Spinal cord (tissue), 10 donors: ENCODE measurements around the gene CHMP4A. TPM values are rescaled to one million over a fixed set of nuclear protein-coding genes. Genes with fewer than 3 reads are reported as not detected.

Source experiments
- DNase-seq, 6 donors: peaks; one replicate each; pipeline versions ENCODE4 v3.0.0 to v3.0.0-alpha.2; 2013 to 2015; ENCODE audit warnings: low spot score in 6 of 6, low read depth in 4 of 6
- H3K27ac ChIP-seq: one replicate; pipeline ENCODE4 v1.5.1; 2013; ENCODE audit warnings: low read depth, low read length, control low read depth
- H3K27me3 ChIP-seq: one replicate; pipeline ENCODE4 v1.6.1; 2013; ENCODE audit warnings: low read length; ENCODE audit not compliant: control insufficient read depth, insufficient read depth
- H3K36me3 ChIP-seq: one replicate; pipeline ENCODE4 v1.6.1; 2013; ENCODE audit warnings: low read length; ENCODE audit not compliant: control insufficient read depth, insufficient read depth
- H3K4me1 ChIP-seq: one replicate; pipeline ENCODE4 v1.6.1; 2013; ENCODE audit warnings: low read length; ENCODE audit not compliant: control insufficient read depth, insufficient read depth
- H3K4me3 ChIP-seq: one replicate; pipeline ENCODE4 v1.5.1; 2013; ENCODE audit warnings: low read depth, low read length, control low read depth
- H3K9me3 ChIP-seq: one replicate; pipeline ENCODE4 v1.6.1; 2013; ENCODE audit warnings: low read length; ENCODE audit not compliant: control insufficient read depth, insufficient read depth
- WGBS: methylation state at CpG from one replicate; pipeline ENCODE4 v1.1.5; 2013; ENCODE audit warnings: missing lambda C conversion rate; ENCODE audit not compliant: insufficient coverage; 5-methylcytosine and 5-hydroxymethylcytosine counted together
- polyA plus RNA-seq, 2 donors: library from polyadenylated mRNA; unstranded; fragments of 120-200 nt; gene quantifications; one replicate each; pipeline ENCODE4 v1.2.1, GENCODE V29; 2013; ENCODE audit not compliant: insufficient read length in 2 of 2
- total RNA-seq, 2 donors: library from RNA; depleted of rRNA in 1 of 2; stranded (reverse); fragments of 120-200 nt in 1 of 2; fragments of >200 nt in 1 of 2; gene quantifications; one replicate each; pipeline versions ENCODE4 v1.2.3 to v1.2.4, GENCODE V29; 2013 to 2014
- donor health status: healthy.

CHMP4A gene
- total and polyA plus RNA-seq, 4 donors, result 23.2 to 62.9 (median 46.5) TPM

DNA sequence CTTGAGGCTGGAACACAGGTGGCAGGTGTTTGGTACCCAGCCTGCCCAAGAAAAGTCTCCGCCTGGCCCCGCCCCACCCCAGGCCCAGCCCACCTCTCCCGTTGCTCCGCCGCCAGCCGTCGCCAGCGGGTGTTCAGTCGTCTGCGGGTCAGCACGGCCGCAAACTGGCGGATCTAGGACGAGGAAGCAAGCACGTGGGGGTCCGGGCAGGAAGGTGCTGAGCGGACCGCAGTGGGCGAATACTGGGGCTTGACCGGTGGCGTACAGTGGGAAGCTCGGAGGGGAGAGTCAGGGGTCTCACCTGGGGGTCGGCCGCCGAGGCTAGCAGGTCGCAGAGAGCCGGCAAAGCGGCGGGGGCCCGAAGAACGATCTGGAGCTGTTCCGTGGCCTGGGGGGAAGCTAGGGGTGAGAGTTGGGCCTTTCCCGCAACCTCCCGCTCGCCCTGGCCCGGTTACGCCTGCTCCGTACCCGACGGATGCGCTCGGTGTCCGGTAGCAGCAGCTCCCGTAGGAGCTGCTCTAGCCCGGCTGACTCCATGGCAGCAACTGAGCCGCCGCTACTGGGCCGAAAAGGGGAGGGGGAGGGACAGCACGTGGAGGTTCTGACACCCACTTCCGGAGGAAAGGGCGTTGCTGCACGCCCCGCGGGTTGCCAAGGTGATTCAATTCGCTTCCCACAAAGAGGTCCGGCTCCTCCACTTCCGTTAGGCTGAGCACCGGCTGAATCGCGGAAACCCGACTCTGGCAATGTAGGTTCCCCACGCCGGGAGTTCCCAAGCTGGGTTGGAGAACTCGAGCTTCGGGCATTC lies 24.8 kb downstream of the CHMP4A start, which contains the start of gene IPO4:
Gene IPO4, minus strand, starts transcription at position 566 of the 808 bp plus-strand sequence. Its CDS starts 29 bp downstream, at position 537.
- Histone ChIP-seq H3K4me1 (peaks cover 28% of the 10 kb centered on the region), H3K36me3 (peaks cover 77% of the 10 kb centered on the region), H3K9me3 (no peaks in the 10 kb centered on the region), H3K27me3 (no peaks in the 10 kb centered on the region), H3K27ac (peak within 1 kb of the TSS; percentile 29), H3K4me3 (peak within 1 kb of the TSS; percentile 79)
- 0% methylated on average over 64 of the region's 65 CpGs for WGBS
- DNase-seq, result peak; percentile 81 to 99 (median 92)

DNA sequence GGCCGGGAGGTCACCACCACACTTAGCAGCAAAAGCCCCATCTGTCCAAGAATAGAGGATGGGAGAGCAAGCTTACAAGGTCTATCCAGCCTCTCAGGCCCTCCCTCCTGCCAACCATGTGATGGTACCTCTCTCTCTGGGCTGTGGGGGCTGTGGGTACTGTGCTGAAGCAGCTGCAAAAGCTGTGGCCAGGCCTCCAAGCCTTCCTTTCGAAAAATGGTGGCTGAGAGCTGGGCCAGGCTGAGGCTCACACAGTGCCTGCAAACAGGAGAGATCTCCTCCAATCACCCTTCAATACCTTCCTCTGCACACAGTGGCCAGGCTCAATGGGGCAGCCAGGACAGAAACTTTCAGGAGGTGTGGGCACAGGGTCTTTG lies 25.8 kb downstream of the CHMP4A start:
- Histone ChIP-seq H3K4me1 (peaks cover 28% of the 10 kb centered on the region), H3K9me3 (no peaks in the 10 kb centered on the region), H3K4me3 (no peak overlapping the region), H3K27ac (no peak overlapping the region), H3K36me3 (peaks cover 78% of the 10 kb centered on the region), H3K27me3 (no peaks in the 10 kb centered on the region)
- DNase-seq, result no peak
- 100% methylated on average over 1 of the region's 2 CpGs for WGBS

DNA sequence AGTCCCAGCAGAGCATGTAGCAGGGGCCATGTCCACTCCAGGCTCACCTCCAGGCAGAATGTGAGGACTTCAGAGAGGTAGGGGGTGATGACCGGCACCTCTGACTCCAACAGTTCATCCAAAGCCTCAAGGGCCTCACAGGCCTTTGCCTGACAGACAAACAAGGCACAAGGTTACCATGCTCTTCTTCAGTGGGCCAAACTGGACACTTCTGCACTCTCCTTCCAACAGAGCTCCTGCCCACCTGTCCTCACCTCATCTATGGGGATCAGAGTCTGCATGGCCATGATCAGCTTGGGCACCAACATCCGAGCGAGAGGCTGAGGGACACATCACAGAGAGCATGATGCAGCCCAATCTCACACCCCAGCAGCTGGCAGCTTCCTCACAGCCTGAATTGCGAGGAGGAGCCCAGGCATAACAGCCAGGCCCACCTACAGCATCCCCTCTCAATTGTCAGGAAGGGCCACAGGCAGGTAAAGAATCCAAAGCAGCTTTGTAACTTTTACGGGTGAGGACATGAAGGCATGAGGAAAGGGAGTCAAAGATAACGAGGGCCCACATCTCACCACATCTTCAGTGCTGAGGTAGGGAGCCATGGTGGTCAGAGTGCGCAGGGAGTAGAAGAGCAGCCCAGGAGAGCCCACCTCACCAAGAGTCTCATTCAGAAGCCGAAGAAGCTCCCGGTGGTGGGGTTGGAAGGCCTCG lies 26.3 kb downstream of the CHMP4A start:
- Histone ChIP-seq H3K27ac (no peak overlapping the region), H3K27me3 (no peaks in the 10 kb centered on the region), H3K4me1 (peaks cover 28% of the 10 kb centered on the region), H3K36me3 (peaks cover 78% of the 10 kb centered on the region), H3K9me3 (no peaks in the 10 kb centered on the region), H3K4me3 (no peak overlapping the region)
- no peak for DNase-seq
- 86% methylated on average over 3 of the region's 10 CpGs for WGBS

DNA sequence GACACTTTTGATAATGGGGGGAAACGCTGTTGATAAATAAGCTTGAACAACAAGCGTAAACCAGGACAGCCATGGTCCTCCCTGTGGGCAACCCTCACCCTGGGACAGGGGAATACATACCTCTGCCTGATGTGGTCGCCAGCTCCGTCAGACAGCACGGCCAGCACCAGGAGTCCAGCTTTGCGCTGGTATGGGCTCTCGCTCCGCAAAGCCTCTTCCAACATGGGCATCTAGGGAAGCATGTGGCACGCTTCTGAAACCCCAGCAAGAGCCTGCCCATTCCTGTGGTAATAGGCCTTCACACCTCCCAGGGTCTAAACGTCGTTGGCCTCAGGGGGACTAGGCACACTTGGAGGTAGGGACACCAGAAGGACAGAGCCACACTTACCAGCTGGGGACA lies 27.5 kb downstream of the CHMP4A start:
- Histone ChIP-seq H3K9me3 (no peaks in the 10 kb centered on the region), H3K27me3 (no peaks in the 10 kb centered on the region), H3K4me3 (no peak overlapping the region), H3K4me1 (peaks cover 28% of the 10 kb centered on the region), H3K27ac (no peak overlapping the region), H3K36me3 (peaks cover 85% of the 10 kb centered on the region)
- no peak for DNase-seq
- 95% methylated on average over 11 of the region's 11 CpGs for WGBS

DNA sequence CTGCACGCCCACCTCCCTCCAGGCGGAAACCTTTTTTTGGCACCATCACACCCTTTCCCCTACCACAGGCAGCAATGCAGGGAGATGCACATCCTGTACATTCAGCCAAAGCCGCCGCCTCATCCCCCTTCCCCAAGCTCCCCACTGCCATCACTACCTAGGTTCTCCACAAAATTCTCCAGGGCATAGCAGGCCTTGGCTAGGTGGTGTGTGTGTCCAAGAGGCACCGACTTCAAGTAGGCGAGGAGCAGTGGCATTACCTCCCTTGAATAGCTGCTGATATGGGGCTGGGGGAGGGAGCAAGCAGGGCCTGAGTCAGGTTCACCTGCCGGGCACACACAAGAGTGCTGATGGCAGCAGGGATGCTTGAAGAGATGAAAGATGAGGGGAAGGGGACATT lies 28.3 kb downstream of the CHMP4A start:
- Histone ChIP-seq H3K27me3 (no peaks in the 10 kb centered on the region), H3K27ac (no peak overlapping the region), H3K36me3 (peaks cover 85% of the 10 kb centered on the region), H3K4me1 (peaks cover 28% of the 10 kb centered on the region), H3K9me3 (no peaks in the 10 kb centered on the region), H3K4me3 (no peak overlapping the region)
- no peak for DNase-seq
- 97% methylated on average over 5 of the region's 7 CpGs for WGBS

DNA sequence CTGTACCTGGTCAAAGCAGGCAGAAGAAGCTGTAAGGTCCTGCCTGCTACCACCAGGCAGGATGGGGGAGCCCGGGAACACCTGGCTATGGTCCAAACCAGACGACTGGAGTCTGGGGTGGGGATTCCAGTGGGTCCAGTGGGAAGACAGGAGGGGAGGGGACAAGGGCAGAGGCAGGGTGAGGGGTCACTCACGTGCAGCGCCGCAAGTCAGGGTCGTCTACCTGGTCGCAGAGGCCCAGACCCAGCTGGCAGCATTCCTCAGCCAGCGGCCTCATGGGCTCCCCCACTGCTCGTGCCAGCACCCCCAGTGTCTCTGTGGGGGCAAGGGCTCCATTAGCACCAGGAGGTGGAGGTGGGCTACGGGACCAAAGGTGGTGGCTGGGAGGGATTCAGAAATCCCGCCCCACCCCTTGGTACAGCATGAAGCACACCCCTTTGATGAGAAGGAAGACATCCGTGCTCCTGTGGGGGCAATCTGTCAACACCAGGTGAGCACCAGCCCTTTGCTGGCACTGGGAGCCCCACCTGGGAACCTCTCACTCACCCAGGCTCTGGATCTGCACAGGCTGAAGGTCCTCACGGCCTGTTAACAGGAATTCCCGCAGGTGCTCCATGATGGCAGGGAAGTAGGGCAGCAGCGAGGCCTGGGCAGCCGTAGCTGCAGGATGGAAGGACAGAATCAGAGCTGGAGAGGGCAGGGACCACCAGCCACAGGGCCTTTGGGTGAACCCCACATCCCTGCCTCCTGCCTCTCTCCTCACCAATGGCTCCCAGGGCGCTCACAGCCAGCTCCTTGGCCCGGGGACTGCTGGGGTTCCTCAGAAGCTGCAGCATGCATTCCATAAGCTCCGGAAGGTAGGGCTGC lies 29.0 kb downstream of the CHMP4A start:
- WGBS, result 89% methylated on average over 16 of the region's 19 CpGs
- peaks cover 31% of the 10 kb centered on the region for H3K4me1 ChIP-seq

DNA sequence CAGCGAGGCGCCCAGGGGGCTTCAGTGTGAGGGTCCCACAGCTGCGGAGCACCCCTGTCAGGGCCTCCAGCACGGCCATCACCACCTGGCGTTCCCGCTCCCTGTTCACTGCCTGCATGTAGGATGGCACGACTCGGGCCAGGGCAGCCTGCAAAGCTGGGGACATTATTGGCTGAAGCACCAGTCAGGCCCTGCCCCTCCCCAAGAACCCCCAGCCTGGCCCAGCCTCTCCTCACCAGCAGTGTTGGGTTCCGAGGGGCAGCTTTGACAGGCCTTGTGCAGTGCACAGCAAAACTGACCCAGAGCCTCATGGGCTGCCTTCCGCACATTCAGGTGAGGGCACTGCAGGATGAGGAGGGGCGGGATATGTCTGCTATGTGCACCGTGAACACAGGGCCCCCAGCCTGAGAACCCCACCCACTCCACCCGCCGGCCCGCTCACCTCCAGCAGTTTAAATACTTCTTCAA lies 30.2 kb downstream of the CHMP4A start:
- no peak overlapping the region for H3K27ac ChIP-seq
- 92% methylated on average over 9 of the region's 15 CpGs for WGBS
- no peak for DNase-seq
- H3K4me3 ChIP-seq, result no peak overlapping the region
- H3K4me1 ChIP-seq, result peaks cover 19% of the 10 kb centered on the region
- no peaks in the 10 kb centered on the region for H3K9me3 ChIP-seq
- H3K27me3 ChIP-seq, result no peaks in the 10 kb centered on the region
- H3K36me3 ChIP-seq, result peaks cover 95% of the 10 kb centered on the region

More for the DNA sequence above, 29.0 kb downstream of the CHMP4A start:
- Histone ChIP-seq H3K27ac (no peak overlapping the region), H3K4me3 (no peak overlapping the region), H3K9me3 (no peaks in the 10 kb centered on the region), H3K27me3 (no peaks in the 10 kb centered on the region), H3K36me3 (peaks cover 87% of the 10 kb centered on the region)
- DNase-seq, result no peak

DNA sequence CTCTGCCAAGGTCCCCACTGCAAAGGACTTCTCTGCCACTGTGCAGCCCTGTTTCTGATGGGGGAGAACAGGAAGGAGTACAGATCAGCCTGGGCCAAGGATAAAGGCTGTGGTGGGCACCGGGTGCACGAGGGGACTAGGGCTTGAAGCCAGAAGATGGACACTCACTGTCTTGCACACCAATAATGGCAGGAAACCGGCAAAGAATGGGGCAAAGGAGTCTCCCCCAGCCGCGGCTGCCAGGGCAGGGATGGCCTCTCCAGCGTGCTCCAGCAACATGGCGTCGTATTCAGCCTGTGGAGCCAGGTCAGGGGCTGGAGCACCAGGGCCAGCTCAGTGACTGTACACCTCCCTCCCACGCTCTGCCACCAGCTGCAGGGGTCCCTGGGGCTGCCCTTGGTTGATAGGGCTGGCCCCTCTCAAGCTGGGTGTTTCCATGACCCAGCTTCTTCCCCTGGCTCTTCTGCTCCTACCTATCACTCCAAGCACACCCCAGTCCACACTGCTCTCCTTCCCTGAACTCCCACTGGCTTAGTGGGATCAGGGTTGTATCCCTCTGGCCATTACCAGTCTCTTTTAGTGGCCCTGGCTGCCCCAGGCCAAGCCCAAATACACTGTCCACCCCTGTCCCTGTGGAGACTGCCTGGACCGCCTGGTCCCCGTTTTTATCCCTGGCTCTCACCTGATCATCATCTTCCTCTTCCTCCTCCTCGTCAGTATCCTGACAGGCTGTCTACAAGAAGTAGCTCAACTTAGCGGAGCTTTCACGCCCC lies 31.0 kb downstream of the CHMP4A start:
- H3K9me3 ChIP-seq, result no peaks in the 10 kb centered on the region
- H3K36me3 ChIP-seq, result peaks cover 98% of the 10 kb centered on the region
- no peak for DNase-seq
- H3K27ac ChIP-seq, result no peak overlapping the region
- WGBS, result 85% methylated on average over 11 of the region's 14 CpGs
- H3K4me3 ChIP-seq, result no peak overlapping the region
- peaks cover 12% of the 10 kb centered on the region for H3K4me1 ChIP-seq
- H3K27me3 ChIP-seq, result no peaks in the 10 kb centered on the region
